GM21786 (cell line): ENCODE results near the gene VPS13D.
"Not testable (repeated sequence)": the region's sequence is repeated elsewhere in the genome, so short reads cannot be mapped to it uniquely, and the experiment has no call there.

ENCODE experiments used
- ATAC-seq: cut with Tn5 transposase; IDR thresholded peaks from one replicate; pipeline ENCODE4 v1.9.1; 2021; ENCODE audit not compliant: unreplicated experiment

VPS13D gene

DNA sequence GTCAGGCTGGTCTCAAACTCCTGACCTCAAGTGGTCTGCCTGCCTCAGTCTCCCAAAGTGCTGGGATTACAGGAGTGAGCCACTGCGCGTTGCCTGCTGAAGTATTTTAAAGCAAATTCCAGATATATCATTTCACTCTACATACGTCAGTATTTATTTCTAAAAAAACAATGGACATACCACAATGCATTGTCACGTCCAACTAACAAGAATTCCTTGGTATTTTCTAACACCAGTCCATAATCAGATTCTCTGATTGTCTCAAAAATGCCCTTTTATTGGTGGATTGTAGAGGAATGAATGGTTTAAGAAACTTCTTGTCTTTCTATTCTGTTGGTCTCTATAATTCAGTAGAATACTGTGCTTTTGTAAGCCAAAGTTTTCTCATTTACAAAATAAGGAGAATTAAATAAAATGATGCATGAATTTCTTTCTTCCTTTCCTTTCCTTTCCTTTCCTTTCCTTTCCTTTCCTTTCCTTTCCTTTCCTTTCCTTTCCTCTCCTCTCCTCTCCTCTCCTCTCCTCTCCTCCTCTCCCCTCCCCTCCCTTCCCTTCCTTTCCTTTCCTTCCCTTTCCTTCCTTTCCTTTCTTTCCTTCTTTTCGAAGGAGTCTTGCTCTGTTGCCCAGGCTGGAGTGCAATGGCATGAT lies 55.8 kb downstream of the VPS13D start:
- no peak for ATAC-seq

DNA sequence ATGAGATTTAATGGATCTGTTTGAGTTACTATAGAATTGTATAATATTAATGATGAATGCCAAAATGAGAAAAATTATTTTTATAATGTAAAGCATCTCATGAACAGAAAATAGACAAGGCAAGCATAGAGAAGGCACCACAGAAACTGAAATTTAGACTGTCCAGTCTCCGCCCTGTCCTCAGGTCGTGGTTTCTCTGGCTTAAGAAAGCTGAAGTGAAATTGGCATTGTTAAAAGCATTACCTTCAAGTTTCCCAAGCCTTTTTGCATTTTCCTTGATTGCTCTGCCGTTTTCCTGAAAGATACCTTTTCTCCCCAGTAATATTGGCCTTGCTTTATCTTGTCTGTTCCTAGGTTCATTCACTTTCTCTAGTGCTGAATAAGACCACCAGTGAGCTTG lies 58.0 kb downstream of the VPS13D start:
- ATAC-seq = no peak

DNA sequence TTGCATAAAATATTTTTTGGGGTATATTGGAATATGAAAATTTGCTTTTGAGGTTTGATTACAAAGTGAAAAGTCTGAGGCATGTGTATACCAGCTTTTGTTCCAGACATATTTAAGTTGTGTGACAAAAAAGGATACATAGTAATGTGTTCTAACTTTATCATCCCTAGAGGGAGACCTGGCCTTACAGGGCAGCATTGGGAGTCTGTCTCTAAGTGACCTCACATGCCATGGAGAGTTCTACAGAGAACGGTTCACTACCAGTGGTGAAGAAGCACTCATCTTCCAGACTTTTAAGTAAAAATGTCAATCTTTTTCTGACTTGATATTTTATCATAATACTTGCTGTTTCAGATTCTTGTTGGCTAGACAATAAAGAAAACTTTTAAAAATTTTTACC lies 61.0 kb downstream of the VPS13D start:
- ATAC-seq = no peak

DNA sequence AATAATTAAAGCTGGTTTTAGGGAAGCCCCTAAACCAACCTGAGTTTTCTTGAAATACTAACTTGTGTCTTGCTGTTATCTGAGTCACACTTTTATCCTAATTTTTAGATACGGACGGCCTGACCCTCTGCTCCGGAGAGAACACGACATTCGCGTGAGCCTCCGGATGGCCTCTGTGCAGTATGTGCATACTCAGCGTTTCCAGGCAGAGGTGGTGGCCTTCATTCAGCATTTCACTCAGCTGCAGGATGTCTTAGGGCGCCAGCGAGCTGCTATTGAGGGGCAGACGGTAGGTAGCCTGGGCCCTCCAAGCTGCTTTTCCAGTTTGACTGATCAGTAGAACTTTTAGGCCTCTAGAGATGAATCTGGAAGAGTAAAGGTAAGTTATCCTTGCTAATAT lies 63.6 kb downstream of the VPS13D start:
- ATAC-seq = no peak

DNA sequence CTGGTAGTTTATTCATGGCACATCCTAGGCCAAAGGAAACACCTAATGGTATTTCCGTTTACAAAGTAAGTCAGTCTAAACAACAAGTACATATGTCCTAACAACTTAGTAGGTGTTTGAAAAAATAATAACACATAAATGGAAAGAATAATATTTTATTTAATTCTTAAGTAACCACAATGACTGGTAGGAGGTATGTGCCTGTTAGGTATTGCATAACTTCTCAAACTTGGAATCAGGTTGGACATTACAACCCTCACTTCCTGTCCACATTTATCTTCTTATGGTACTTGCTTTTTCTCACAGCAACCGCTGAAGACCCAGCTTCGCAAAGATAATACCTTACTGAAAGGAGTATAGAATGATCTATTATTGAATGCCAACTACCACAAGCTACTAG lies 64.2 kb downstream of the VPS13D start:
- no peak for ATAC-seq

DNA sequence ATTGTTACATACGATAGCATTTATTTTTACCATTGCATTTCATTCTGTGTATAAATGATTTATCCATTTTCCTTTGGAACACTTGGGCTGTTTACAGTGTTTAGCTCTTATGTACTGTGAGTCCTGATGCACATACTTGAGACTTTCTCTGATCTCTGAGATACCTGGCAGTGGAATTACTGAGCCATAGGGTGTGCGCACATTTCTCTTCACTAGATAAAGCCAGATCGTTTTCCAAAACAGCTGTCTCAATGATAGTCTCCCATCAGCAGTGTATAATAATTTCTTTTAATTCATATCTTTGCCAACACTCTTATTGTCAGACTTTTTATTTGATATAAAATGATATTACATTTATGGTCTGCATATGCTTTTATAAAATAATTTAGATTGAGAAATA lies 66.2 kb downstream of the VPS13D start:
- ATAC-seq = no peak

DNA sequence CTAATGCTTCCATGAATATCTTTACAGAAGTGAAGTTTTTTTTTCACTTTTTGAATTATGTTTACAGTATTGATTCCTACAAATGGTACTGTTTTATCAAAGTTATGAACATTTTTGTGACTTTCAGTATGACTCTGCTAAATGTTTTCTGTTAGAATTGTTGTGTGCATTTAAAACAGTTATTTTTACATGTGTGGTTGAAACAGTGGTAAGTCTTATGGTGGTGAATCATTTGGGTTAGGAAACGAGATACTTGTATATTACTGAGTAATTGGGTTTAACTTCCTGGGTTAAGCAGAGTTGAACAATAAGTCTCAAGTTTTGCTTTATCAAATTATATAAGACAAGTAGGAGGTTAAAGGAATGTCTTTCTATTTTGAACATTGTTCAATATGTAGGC lies 66.8 kb downstream of the VPS13D start:
- no peak for ATAC-seq

DNA sequence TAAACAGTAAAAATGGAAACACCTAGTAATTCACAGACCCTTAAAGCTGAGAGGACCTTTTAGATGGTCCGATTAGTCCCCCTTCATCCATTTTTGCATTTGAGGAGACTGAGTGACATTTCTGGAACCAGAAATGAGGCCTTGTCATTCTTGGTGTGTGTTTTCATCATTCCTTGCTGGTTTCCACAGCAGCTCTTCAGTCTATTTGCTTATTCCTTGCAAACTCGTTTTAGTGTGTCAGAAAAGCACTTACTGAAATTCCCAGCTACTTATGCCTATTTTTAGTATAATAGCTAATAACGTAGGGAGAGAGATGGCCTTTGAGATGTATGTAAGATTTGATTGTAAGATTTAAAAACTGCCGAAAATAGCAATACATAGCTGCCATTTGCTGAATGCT lies 70.9 kb downstream of the VPS13D start:
- no peak for ATAC-seq

DNA sequence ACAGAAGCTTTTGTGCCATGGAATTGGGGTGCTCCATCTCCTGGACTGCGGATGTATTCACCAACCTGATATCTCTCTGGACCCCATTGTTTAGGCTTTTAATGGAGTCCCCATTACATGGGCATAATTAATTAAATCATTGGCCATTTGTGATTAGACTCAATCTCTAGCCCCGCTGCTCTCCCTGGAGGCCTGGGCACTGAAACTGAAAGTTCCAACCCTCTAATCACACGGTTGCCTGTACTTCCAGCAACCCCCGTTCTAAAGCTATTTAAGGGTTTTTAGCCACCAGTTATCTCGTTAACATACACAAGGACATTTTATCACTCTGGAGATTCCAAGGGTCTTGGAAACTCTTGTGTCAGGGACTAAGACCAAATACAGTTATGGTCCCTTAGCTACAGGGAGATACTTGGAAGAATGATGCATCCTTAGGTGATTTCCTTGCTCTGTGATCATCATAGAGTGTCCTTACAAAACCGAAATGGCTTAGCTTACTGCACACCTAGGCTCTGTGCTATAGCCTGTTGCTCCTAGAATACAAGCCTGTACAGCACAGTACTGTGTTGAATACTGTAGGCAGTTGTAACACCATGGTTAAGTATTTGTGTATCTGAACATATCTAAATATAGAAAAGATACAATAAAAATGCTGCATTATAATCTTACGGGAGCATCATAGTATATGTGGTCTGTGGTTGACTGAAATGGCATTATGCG lies 71.8 kb downstream of the VPS13D start:
- no peak for ATAC-seq

DNA sequence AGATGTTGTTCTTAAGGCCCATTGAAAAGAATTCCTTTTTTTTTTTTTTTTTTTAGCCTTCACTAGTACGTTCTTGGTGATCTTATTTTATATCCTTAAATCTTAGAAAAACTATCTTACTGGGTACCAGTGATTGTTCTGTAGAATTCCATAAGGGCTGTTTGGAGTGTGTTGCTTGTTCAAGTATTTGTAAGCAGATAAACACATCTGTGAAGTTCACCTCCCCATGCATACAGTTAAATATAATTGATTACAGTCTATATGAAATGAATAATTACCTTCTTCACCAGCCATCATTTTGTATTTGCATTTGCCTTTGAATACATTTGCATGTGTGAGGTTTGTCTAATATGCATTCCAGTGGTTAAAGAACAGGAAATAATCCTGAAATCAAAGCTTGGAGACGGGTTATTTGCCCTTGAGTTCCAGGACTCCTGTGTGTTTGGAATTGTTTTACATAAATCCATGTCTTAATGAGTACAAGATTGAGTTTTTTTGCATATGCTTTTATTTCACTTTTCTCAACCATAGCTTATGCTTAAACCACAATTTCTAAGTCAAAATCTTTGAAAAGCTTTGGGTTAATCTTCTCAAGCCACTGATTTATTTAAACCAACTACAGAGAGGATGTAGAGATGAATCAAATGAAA lies 73.1 kb downstream of the VPS13D start:
- no peak for ATAC-seq

DNA sequence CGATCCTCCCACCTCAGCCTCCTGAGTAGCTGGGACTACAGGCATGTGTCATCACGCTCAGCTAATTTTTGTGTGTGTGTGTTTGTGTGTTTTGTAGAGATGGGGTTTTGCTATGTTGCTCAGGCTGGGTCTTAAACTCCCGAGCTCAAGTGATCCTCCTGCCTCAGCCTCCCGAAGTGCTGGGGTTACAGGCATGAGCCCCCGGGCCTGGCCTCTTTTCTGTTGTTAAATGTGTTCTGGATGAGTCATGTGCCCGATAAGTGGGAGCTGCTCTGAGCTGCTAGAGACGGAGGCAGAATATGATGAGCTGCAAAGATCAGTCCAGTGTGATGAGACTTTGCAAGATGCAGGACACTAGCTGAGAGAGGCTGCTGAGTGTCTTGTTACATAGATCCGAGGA lies 75.5 kb downstream of the VPS13D start:
- no peak for ATAC-seq

DNA sequence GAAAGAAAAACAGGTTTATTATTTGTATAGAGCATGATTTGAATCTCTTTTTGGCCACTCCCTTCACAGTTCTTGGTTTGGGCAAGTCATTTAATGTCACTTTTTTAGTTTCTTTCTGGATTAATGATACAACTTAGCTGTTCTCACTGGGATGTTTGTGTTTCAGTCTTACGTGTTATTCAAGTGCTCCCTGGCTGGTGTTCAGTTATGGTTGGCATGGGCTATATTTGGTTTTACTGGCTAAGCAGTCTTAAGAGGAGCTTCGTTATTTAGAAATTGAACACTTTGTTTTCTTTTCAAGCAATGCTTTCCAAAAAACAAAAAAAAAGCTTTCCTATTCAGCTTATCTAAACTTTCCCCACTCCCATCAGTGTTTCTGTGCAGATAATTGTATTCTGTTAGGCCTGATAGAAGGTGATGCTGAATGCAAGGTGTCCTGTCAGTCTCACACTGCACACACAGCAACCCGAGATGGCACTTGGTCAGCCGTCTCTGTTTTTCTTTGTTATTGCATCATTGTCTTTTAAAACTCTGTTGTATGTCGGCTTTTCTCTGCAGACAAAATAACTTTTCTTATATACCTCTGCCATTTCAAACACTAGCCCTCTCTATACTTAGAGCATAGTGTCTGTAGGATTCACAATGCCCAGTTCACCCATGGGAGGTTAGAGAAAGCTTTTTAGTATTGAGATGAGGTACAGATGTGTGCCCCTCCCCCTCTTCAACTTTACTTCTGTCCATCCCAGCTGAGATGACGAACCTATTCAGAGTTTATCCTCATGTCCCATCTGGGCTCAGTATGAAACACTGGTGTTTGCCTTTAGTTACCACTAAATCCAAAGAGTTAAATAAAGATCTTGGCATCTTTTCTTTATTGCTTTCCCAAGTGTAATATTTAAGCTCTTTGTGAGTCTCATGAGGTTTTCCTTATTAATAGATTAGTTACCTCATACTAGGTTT lies 80.2 kb downstream of the VPS13D start:
- ATAC-seq = no peak

DNA sequence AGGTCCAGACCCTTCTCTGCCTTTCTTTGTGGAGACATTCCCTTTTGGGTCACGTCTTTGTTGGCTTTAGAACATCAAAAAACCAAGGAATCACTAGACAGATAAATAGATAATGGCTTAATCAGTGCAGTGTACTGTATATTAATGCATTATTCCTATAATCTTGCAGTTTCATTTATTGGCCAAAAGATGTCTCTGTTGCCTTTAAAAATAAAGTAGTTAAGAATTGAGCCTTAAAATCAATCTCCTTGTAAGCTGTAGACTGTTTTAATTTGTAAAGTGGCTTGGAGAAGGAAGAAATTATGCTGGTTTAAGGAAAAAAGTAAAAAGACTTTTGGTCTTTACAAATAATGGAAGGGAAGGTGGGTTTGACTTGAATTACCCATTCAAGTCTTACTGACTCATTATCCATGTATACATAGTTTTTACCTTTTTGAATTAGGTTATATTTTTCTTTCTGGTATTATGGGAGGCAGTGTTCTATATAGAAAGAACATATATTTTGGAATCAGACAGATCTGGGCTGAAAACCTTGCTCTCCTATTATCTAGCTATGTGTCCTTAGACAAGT lies 84.6 kb downstream of the VPS13D start:
- ATAC-seq = no peak

DNA sequence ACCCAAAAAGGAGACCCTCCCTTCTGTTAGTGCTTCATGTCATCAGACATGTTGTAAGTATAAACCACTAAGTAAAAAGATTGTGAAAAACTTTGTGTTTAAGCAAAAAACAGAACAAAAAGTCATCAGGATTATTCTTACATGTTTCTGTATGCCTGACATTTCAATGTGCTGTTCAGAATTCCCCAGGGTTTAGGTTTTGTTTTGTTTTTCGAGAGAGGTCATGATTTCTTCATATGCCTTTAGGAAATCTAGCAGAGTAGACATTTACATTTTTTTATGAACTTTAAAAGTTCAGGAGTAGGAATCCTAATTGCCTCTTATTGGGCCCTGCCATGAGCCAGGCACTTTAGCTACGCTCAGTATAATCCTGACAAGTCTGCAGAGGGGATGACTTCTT lies 85.3 kb downstream of the VPS13D start:
- ATAC-seq = no peak

DNA sequence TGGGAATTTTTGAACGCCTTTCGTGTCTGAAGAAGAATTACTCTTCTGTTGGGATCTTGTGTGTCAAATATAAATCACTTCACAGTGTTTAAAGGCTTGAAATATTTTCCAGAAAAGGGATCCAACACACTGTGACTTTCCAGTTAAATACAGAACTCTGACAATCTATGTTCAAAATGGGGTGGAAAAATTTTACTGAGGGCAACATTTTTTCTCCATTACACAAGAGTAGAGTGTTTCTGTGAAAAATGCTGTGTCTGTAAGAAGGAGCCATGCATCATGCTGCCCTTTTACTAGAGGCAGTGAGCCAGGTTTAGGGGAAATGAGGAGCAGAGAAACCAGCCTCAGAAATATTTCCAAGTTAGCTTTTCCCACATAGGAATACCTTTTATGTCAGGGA lies 86.5 kb downstream of the VPS13D start:
- no peak for ATAC-seq

DNA sequence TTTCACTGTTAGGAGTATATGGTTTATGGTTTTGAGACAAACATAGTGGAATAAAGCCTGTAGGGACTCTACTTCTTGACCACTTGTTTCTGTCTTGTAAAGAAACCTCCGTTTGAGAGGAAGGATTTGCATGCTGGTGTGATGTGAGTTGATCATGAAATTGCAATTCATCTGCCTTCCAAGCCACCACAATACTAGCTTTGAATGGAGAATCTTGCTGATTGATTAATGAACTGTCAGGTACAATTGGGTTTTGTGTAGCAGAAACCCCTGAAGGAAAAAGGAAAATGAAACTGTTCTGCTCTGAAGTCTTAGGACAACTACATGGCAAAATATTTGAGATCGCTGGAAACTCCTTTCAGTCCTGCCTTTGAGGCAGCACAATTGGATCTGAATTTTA lies 90.7 kb downstream of the VPS13D start:
- ATAC-seq = no peak

DNA sequence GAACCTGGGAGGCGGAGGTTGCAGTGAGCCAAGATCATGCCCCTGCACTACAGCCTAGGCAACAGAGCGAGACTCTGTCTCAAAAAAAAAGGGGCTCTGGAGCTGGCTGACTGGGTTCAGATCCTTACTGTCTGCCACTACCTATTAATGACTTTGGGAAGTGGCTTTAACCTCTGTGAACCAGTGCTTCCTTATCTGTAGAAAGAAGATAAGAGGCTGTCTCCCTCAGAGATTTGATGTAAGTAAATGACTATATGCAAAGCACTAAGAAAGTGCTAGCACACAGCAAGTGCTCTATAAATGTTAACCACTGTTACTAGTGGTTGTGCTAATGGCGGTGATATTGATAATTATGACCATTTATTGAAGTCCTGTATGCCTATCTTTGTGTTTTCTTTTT lies 94.6 kb downstream of the VPS13D start:
- ATAC-seq = no peak

DNA sequence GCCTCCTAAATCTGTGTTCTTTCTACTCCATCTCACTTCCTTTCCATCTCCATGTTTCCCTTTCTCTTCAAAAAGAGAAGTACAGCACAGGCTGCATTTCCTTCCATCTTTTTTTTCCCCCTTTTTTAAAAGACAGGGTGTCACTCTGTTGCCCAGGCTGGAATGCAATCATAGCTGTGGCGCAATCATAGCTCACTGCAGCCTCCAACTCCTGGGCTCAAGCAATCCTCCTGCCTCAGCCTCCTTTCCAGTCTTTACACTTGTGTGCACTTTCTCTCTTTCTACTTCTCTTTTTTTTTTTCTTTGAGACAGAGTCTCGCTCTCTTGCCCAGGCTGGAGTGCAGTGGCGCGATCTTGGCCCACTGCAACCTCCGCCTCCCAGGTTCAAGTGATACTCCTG lies 95.1 kb downstream of the VPS13D start:
- not testable (repeated sequence) for ATAC-seq

DNA sequence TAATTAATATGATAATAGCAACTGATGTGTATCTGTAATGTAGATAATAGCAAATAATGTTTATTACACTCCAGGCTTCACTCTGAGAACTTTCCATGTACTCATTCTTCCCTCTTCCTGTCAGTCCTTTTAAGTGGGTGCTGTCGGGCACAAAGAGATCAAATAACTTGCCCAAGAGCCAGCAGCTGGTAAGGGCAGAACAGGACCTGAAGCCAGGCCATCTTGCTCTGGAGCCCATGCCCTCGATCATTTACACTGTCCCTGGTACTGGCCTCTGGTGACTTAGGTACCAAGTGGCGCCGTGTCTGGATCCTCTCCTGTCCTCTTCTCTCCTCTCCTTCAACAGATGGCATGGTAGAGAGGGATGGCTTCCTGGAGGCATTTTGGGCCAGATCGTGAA lies 97.2 kb downstream of the VPS13D start:
- ATAC-seq = no peak

DNA sequence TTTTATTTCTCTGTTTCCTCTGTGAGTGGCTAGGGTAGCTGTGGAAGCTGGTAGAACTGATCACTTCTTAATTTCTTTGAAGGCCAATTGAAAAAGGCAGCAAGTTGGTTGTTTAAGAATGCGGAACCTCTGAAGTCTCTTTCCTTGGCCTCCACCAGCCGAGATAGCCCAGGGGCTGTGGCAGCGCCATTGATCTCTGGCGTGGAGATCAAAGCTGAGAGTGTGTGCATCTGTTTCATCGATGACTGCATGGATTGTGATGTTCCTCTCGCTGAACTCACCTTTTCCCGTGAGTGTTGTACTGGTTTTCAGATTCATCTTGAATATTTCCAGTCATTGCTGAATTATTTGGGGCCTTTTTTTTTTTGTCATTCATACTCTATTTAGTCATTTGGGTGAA lies 97.7 kb downstream of the VPS13D start:
- ATAC-seq = no peak
